ENCODE measurements around the gene SHE. TPM values are rescaled to one million over a fixed set of nuclear protein-coding genes. Genes with fewer than 3 reads are reported as not detected.

SHE gene
- polyA plus RNA-seq, 1 donor from 2014 or later, result 0.04 TPM

- Histone ChIP-seq H3K79me2 (replicated peaks; ENCODE audit: insufficient read depth, low read length) (no peaks in the 10 kb centered on the region), H3K27me3 (ENCODE audit: insufficient read depth, low read depth, low read length) (no peaks in the 10 kb centered on the region), H3K9me2 (ENCODE audit: insufficient read depth, low read length) (no peaks in the 10 kb centered on the region), H3K4me3 (ENCODE audit: low read length) (no peak overlapping the region), H3K4me2 (ENCODE audit: low read length) (no peak overlapping the region), H3F3A (ENCODE audit: insufficient read depth, low read length, poor library complexity, severe bottlenecking) (no peaks in the 10 kb centered on the region), H3K9ac (ENCODE audit: low read length) (no peak overlapping the region), H3K9me3 (ENCODE audit: low read length) (no peaks in the 10 kb centered on the region), H3K36me3 (ENCODE audit: insufficient read depth, low read length) (no peaks in the 10 kb centered on the region), H2AFZ (ENCODE audit: low read depth, low read length) (no peak overlapping the region), H4K20me1 (ENCODE audit: insufficient read depth) (no peaks in the 10 kb centered on the region), H3K27ac (ENCODE audit: low read length) (no peak overlapping the region)
- TF ChIP-seq SMC3 (conservative IDR thresholded peaks at IDR 0.05; ENCODE audit: poor library complexity), result no peak
- TF ChIP-seq MXI1 (conservative IDR thresholded peaks at IDR 0.05; ENCODE audit: poor library complexity, severe bottlenecking), result no peak
- TF ChIP-seq REST (IDR thresholded peaks at IDR 0.05; ENCODE audit: borderline replicate concordance), result no peak
- TF ChIP-seq POLR2AphosphoS5 (IDR thresholded peaks at IDR 0.05), result no peak
- TF ChIP-seq RAD21 (conservative IDR thresholded peaks at IDR 0.05), result no peak
- TF ChIP-seq EZH2 (IDR thresholded peaks at IDR 0.05; ENCODE audit: borderline replicate concordance, insufficient read depth, low read length, poor library complexity, severe bottlenecking), result no peak
- TF ChIP-seq EP300 (conservative IDR thresholded peaks at IDR 0.05; ENCODE audit: poor library complexity, severe bottlenecking), result no peak
Measured at GRCh38 chr1:154459080-154459479, 43.1 kb downstream of the SHE start.

GRCh38 chr1:154456631-154457030 lies 45.6 kb downstream of the SHE start:
- no peaks in the 10 kb centered on the region for H3K79me2 ChIP-seq (replicated peaks; ENCODE audit: insufficient read depth, low read length)

GRCh38 chr1:154454386-154455120 lies 47.7 kb downstream of the SHE start:
- H3K27ac ChIP-seq (ENCODE audit: low read length), result no peak overlapping the region
- no peak overlapping the region for H2AFZ ChIP-seq (ENCODE audit: low read depth, low read length)
- no peaks in the 10 kb centered on the region for H3K9me2 ChIP-seq (ENCODE audit: insufficient read depth, low read length)
- no peaks in the 10 kb centered on the region for H4K20me1 ChIP-seq (ENCODE audit: insufficient read depth)
- H3K27me3 ChIP-seq (ENCODE audit: insufficient read depth, low read depth, low read length), result no peaks in the 10 kb centered on the region
- no peak overlapping the region for H3K9ac ChIP-seq (ENCODE audit: low read length)
- no peaks in the 10 kb centered on the region for H3K9me3 ChIP-seq (ENCODE audit: low read length)
- no peaks in the 10 kb centered on the region for H3K36me3 ChIP-seq (ENCODE audit: insufficient read depth, low read length)
- no peaks in the 10 kb centered on the region for H3K79me2 ChIP-seq (replicated peaks; ENCODE audit: insufficient read depth, low read length)
- TF ChIP-seq SMC3 (conservative IDR thresholded peaks at IDR 0.05; ENCODE audit: poor library complexity) (no peak), MXI1 (conservative IDR thresholded peaks at IDR 0.05; ENCODE audit: poor library complexity, severe bottlenecking) (no peak), REST (IDR thresholded peaks at IDR 0.05; ENCODE audit: borderline replicate concordance) (no peak), TAF1 (IDR thresholded peaks at IDR 0.05; ENCODE audit: low read depth) (no peak), RAD21 (conservative IDR thresholded peaks at IDR 0.05) (no peak), POLR2AphosphoS5 (IDR thresholded peaks at IDR 0.05) (no peak), CTCF (IDR thresholded peaks at IDR 0.05; ENCODE audit: poor library complexity, severe bottlenecking) (no peak), EP300 (conservative IDR thresholded peaks at IDR 0.05; ENCODE audit: poor library complexity, severe bottlenecking) (no peak), EZH2 (IDR thresholded peaks at IDR 0.05; ENCODE audit: borderline replicate concordance, insufficient read depth, low read length, poor library complexity, severe bottlenecking) (no peak)
- H3F3A ChIP-seq (ENCODE audit: insufficient read depth, low read length, poor library complexity, severe bottlenecking), result no peaks in the 10 kb centered on the region
- no peak overlapping the region for H3K4me3 ChIP-seq (ENCODE audit: low read length)
- no peak overlapping the region for H3K4me2 ChIP-seq (ENCODE audit: low read length)

More at GRCh38 chr1:154456631-154457030, 45.6 kb downstream of the SHE start:
- Histone ChIP-seq H4K20me1 (ENCODE audit: insufficient read depth) (no peaks in the 10 kb centered on the region), H3K36me3 (ENCODE audit: insufficient read depth, low read length) (no peaks in the 10 kb centered on the region), H3K9ac (ENCODE audit: low read length) (no peak overlapping the region), H3F3A (ENCODE audit: insufficient read depth, low read length, poor library complexity, severe bottlenecking) (no peaks in the 10 kb centered on the region), H3K4me2 (ENCODE audit: low read length) (no peak overlapping the region), H3K27me3 (ENCODE audit: insufficient read depth, low read depth, low read length) (no peaks in the 10 kb centered on the region), H3K27ac (ENCODE audit: low read length) (no peak overlapping the region), H3K9me2 (ENCODE audit: insufficient read depth, low read length) (no peaks in the 10 kb centered on the region), H3K9me3 (ENCODE audit: low read length) (no peaks in the 10 kb centered on the region), H2AFZ (ENCODE audit: low read depth, low read length) (no peak overlapping the region), H3K4me3 (ENCODE audit: low read length) (no peak overlapping the region)
- TF ChIP-seq EP300 (conservative IDR thresholded peaks at IDR 0.05; ENCODE audit: poor library complexity, severe bottlenecking) (no peak), EZH2 (IDR thresholded peaks at IDR 0.05; ENCODE audit: borderline replicate concordance, insufficient read depth, low read length, poor library complexity, severe bottlenecking) (no peak), RAD21 (conservative IDR thresholded peaks at IDR 0.05) (no peak), TAF1 (IDR thresholded peaks at IDR 0.05; ENCODE audit: low read depth) (no peak)
